Ureter (tissue), 1 donor: ENCODE measurements around the gene OR9G1. TPM values are rescaled to one million over a fixed set of nuclear protein-coding genes. Genes with fewer than 3 reads are reported as not detected.

Experiments
- total RNA-seq: library from RNA; stranded (reverse); gene quantifications from one replicate; pipeline ENCODE4 v1.2.4, GENCODE V29; 2023
- donor health status: DM: yes; HTN: yes; CAD: no.

The OR9G1 gene
- total RNA-seq, 1 donor from 2014 or later: not detected

Other genes starting within 250 kb of the OR9G1 start
- gene OR5M3, start 225.7 kb upstream of the OR9G1 start, total RNA-seq: not detected
- gene OR5M8, start 207.7 kb upstream of the OR9G1 start, total RNA-seq: not detected
- 0.89 TPM for gene OR5M11, start 155.8 kb upstream of the OR9G1 start, total RNA-seq
- gene OR5M10, start 121.4 kb upstream of the OR9G1 start, total RNA-seq: not detected
- gene OR5M1, start 84.2 kb upstream of the OR9G1 start, total RNA-seq: not detected
- gene OR5AP2, start 56.7 kb upstream of the OR9G1 start, total RNA-seq: not detected
- gene OR5AR1, start 35.4 kb upstream of the OR9G1 start, total RNA-seq: not detected
- gene OR9G4, start 49.6 kb downstream of the OR9G1 start, total RNA-seq: not detected